SK-N-SH (cell line): Measurements from ENCODE around the gene RAD51B. TPM values are rescaled to one million over a fixed set of nuclear protein-coding genes. Genes with fewer than 3 reads are reported as not detected.
A peak's percentile ranks its signal among the peaks of the same experiment; 100 is the strongest.

ENCODE experiments used
- CTCF ChIA-PET: fragments of 300-600, 350-600 bp; formaldehyde crosslinking; extraction: SDS; loops from one replicate; lab custom pipeline; 2021; lab: Yijun Ruan, JAX
- POLR2A ChIA-PET: fragments of 350-600 bp; sonication (Branson Sonifier 250); formaldehyde crosslinking; extraction: SDS; loops from one replicate; lab custom pipeline; 2020; ENCODE audit warnings: antibody characterized with exemption, inconsistent platforms; lab: Yijun Ruan, JAX
- DNase-seq: peaks from one replicate; pipeline ENCODE4 v3.0.0; 2012
- H2AFZ ChIP-seq: fragments of 200-600 bp; sonication (generic); 2 replicates; pipeline ENCODE4 v1.8.1; 2016; ENCODE audit warnings: antibody characterized with exemption, mild to moderate bottlenecking, low read depth
- H3F3A ChIP-seq: fragments of 200-600 bp; sonication (generic); replicated peaks from 2 replicates; pipeline ENCODE3; 2016; ENCODE audit warnings: antibody characterized with exemption, mild to moderate bottlenecking; ENCODE audit not compliant: insufficient read depth
- H3K27ac ChIP-seq, 2 experiments: fragments of 200-500 bp in 1 of 2; fragments of 200-600 bp in 1 of 2; sonication (Bioruptor generic) in 1 of 2; sonication (generic), shearing (Covaris generic) in 1 of 2; 2 replicates each; pipeline versions ENCODE4 v1.5.1 to v1.6.1; 2014 to 2016; ENCODE audit warnings: low read depth in 2 of 2, inconsistent platforms in 1 of 2, low read length in 1 of 2, mild to moderate bottlenecking in 1 of 2, mixed read lengths in 1 of 2
- H3K27me3 ChIP-seq: fragments of 200-600 bp; sonication (generic), shearing (Covaris generic); 2 replicates; pipeline ENCODE4 v1.6.1; 2016; ENCODE audit warnings: mixed run types; ENCODE audit not compliant: insufficient read depth
- H3K36me3 ChIP-seq, 2 experiments: fragments of 200-500 bp in 1 of 2; fragments of 200-600 bp in 1 of 2; sonication (Bioruptor generic) in 1 of 2; sonication (generic) in 1 of 2; replicated peaks in 1 of 2; 2 replicates each; pipeline versions ENCODE3 to v1.5.1; 2014 to 2016; ENCODE audit warnings: low read length in 1 of 2, mild to moderate bottlenecking in 1 of 2; ENCODE audit not compliant: insufficient read depth in 2 of 2, control insufficient read depth in 1 of 2
- H3K4me1 ChIP-seq, 2 experiments: fragments of 200-500 bp in 1 of 2; fragments of 200-600 bp in 1 of 2; sonication (Bioruptor generic) in 1 of 2; sonication (generic), shearing (Covaris generic) in 1 of 2; 2 replicates each; pipeline versions ENCODE4 v1.5.1 to v1.6.1; 2014 to 2016; ENCODE audit warnings: low read depth in 1 of 2, low read length in 1 of 2, mixed run types in 1 of 2; ENCODE audit not compliant: insufficient read depth in 2 of 2, control insufficient read depth in 1 of 2
- H3K4me2 ChIP-seq: fragments of 200-600 bp; sonication (generic), shearing (Covaris generic); 2 replicates; pipeline ENCODE4 v1.6.1; 2017; ENCODE audit warnings: mixed run types
- H3K4me3 ChIP-seq, 2 experiments: fragments of 200-500 bp in 1 of 2; fragments of 200-600 bp in 1 of 2; sonication (Bioruptor generic) in 1 of 2; sonication (generic), shearing (Covaris generic) in 1 of 2; 2 replicates each; pipeline versions ENCODE4 v1.5.1 to v1.8.1; 2014 to 2016; ENCODE audit warnings: low read depth in 2 of 2, inconsistent platforms in 1 of 2, low read length in 1 of 2, mild to moderate bottlenecking in 1 of 2, mixed read lengths in 1 of 2, moderate library complexity in 1 of 2
- H3K79me2 ChIP-seq: fragments of 200-600 bp; sonication (generic); 2 replicates; pipeline ENCODE4 v1.8.1; 2017; ENCODE audit warnings: mild to moderate bottlenecking; ENCODE audit not compliant: insufficient read depth
- H3K9ac ChIP-seq: fragments of 200-600 bp; sonication (generic); 2 replicates; pipeline ENCODE4 v1.6.1; 2017; ENCODE audit warnings: mixed run types
- H3K9me2 ChIP-seq: fragments of 200-600 bp; sonication (generic); 2 replicates; pipeline ENCODE4 v1.6.1; 2017; ENCODE audit warnings: mixed run types
- H3K9me3 ChIP-seq: fragments of 200-600 bp; sonication (generic); 2 replicates; pipeline ENCODE4 v1.6.1; 2017; ENCODE audit warnings: mixed run types, mild to moderate bottlenecking, moderate library complexity
- H4K20me1 ChIP-seq: fragments of 200-600 bp; sonication (generic); 2 replicates; pipeline ENCODE4 v1.6.1; 2017; ENCODE audit warnings: mild to moderate bottlenecking, mixed run types; ENCODE audit not compliant: insufficient read depth
- ELF1 ChIP-seq: IDR thresholded peaks from 2 replicates; pipeline ENCODE4 v1.4.0; 2012
- FOSL2 ChIP-seq: IDR thresholded peaks from 2 replicates; pipeline ENCODE4 v1.4.0; 2012; ENCODE audit warnings: low read depth, mild to moderate bottlenecking, moderate library complexity, borderline replicate concordance
- GABPA ChIP-seq: IDR thresholded peaks from 2 replicates; pipeline ENCODE4 v1.4.0; 2012; ENCODE audit warnings: low read depth, mild to moderate bottlenecking
- MEF2A ChIP-seq: IDR thresholded peaks from 2 replicates; pipeline ENCODE4 v1.4.0; 2012; ENCODE audit warnings: low read depth, borderline replicate concordance
- MXI1 ChIP-seq: IDR thresholded peaks from 2 replicates; pipeline ENCODE4 v1.6.1; 2012; ENCODE audit warnings: mild to moderate bottlenecking, low read depth, low read length, improper control_type of control experiment
- RXRA ChIP-seq: IDR thresholded peaks from 2 replicates; pipeline ENCODE4 v1.4.0; 2012; ENCODE audit warnings: low read depth, mild to moderate bottlenecking, borderline replicate concordance
- SMC3 ChIP-seq: IDR thresholded peaks from 2 replicates; pipeline ENCODE4 v1.6.1; 2012; ENCODE audit warnings: low read depth, low read length, improper control_type of control experiment
- TCF12 ChIP-seq: IDR thresholded peaks from 2 replicates; pipeline ENCODE4 v1.4.0; 2012
- YY1 ChIP-seq: IDR thresholded peaks from 2 replicates; pipeline ENCODE4 v1.4.0; 2012; ENCODE audit warnings: low read depth, mild to moderate bottlenecking
- WGBS: methylation state at CpG from one replicate; pipeline ENCODE4 v1.1.6; 2017; ENCODE audit warnings: low lambda C conversion rate; 5-methylcytosine and 5-hydroxymethylcytosine counted together
- polyA plus RNA-seq, 3 experiments: library from polyadenylated mRNA; depleted of rRNA; stranded (reverse); fragments of >200 nt; gene quantifications; 2 replicates each; pipeline ENCODE4 v1.2.3, GENCODE V29; 2012
- TF ChIP-seq, protein P1 (sequence below): fragments of 150-350 bp; IDR thresholded peaks from 2 replicates; pipeline ENCODE4 v1.6.1; 2016; ENCODE audit warnings: mild to moderate bottlenecking, low read depth, low read length
- TF ChIP-seq, protein P2 (sequence below): IDR thresholded peaks from 2 replicates; pipeline ENCODE4; 2012
- TF ChIP-seq, protein P3 (sequence below): IDR thresholded peaks from 2 replicates; pipeline ENCODE4 v1.4.0; 2012; ENCODE audit warnings: low read depth, borderline replicate concordance

Gene RAD51B
- polyA plus RNA-seq, 1 of the 3 experiments (the other 2 are of a cell fraction) = 6.0 TPM

DNA sequence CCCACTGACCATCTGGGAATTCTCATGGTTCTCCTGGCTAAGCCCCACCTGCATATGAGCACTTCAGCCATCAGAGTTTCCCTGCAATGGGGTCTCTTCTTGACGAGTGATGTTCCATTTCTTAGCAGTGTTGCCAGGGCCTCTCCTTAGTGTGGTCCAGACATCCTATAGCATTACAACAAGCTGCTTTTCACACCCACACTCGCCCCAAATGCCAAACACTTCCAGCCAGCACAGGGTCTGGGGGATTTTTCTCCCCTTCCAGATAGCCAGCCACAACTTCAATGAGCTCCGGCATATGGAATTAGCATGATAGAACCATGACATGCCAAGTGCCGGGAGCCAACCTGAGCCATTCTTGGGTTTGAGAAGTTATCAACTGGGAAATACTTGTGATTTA is 705.9 kb downstream of the RAD51B start:
- WGBS = 81% methylated on average over 4 of the region's 4 CpGs
- Histone ChIP-seq H3K4me2 (no peak overlapping the region), H2AFZ (no peak overlapping the region), H3K4me3 (no peak overlapping the region), H4K20me1 (no peaks in the 10 kb centered on the region), H3F3A (no peaks in the 10 kb centered on the region), H3K27me3 (no peaks in the 10 kb centered on the region), H3K36me3 (no peaks in the 10 kb centered on the region), H3K9me3 (peaks cover 11% of the 10 kb centered on the region), H3K9me2 (no peaks in the 10 kb centered on the region), H3K27ac (no peak overlapping the region)
- CTCF ChIA-PET = interaction anchor here (1.1 kb wide), 1 partner anchor 263 kb away, joined by 3 read pairs; no protein-coding TSS in a partner anchor
- DNase-seq = no peak
- TF ChIP-seq YY1 (no peak), ELF1 (no peak), TCF12 (no peak), GABPA (no peak), MEF2A (no peak), RXRA (no peak)
- TF ChIP-seq, protein P1, sequence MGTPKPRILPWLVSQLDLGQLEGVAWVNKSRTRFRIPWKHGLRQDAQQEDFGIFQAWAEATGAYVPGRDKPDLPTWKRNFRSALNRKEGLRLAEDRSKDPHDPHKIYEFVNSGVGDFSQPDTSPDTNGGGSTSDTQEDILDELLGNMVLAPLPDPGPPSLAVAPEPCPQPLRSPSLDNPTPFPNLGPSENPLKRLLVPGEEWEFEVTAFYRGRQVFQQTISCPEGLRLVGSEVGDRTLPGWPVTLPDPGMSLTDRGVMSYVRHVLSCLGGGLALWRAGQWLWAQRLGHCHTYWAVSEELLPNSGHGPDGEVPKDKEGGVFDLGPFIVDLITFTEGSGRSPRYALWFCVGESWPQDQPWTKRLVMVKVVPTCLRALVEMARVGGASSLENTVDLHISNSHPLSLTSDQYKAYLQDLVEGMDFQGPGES = no peak
- TF ChIP-seq, all 33 proteins: peak for 0
- Histone ChIP-seq H3K9ac (no peak overlapping the region), H3K79me2 (no peaks in the 10 kb centered on the region), H3K4me1 (peaks cover 6 to 9% of the 10 kb centered on the region in 2 experiments; a peak in 1 of 4 replicates)
- POLR2A ChIA-PET = no interaction called here

DNA sequence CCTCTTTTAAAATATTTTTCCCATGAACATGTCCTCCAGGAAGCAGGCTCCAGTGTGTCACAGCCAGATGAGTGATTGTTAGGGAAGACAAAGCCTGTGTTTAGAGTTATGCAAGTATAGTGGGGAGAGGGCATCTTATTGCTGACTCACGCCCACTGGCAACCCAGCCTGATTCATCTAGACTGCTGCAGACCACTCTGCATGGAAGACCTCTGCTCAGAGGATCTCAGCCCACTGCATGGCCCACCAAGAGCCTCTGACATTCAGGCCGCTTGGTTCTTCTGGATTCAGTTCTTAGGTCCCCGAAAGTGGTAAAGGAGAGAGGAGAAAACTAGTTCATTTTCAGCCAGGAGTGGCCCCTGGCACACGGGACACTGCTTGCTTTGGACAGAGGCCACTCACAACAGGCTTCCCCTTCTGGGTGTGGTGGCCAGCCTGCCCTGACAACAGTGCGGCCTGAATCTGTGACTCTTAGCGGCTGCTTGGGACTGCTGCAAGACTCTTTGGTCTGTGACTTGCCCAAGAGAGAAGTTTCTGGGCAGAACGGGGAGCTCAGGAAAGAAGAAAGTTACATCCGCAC is 707.0 kb downstream of the RAD51B start:
- POLR2A ChIA-PET = no interaction called here
- CTCF ChIA-PET = no interaction called here
- H3K4me2 ChIP-seq = no peak overlapping the region

More for the DNA sequence above, 707.0 kb downstream of the RAD51B start:
- Histone ChIP-seq H3K36me3 (no peaks in the 10 kb centered on the region), H3K9me3 (peaks cover 20% of the 10 kb centered on the region), H3K27ac (no peak overlapping the region), H3K9me2 (no peaks in the 10 kb centered on the region), H4K20me1 (no peaks in the 10 kb centered on the region), H3K4me1 (peaks cover 6 to 9% of the 10 kb centered on the region in 2 experiments; a peak in 1 of 4 replicates), H3F3A (no peaks in the 10 kb centered on the region), H3K27me3 (no peaks in the 10 kb centered on the region), H3K9ac (no peak overlapping the region), H2AFZ (no peak overlapping the region), H3K4me3 (no peak overlapping the region), H3K79me2 (no peaks in the 10 kb centered on the region)
- WGBS = 87% methylated on average over 8 of the region's 8 CpGs
- no peak for DNase-seq
- TF ChIP-seq MEF2A = no peak
- TF ChIP-seq, protein P2, sequence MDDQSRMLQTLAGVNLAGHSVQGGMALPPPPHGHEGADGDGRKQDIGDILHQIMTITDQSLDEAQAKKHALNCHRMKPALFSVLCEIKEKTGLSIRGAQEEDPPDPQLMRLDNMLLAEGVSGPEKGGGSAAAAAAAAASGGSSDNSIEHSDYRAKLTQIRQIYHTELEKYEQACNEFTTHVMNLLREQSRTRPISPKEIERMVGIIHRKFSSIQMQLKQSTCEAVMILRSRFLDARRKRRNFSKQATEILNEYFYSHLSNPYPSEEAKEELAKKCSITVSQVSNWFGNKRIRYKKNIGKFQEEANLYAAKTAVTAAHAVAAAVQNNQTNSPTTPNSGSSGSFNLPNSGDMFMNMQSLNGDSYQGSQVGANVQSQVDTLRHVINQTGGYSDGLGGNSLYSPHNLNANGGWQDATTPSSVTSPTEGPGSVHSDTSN = 0 out of 2 replicates have a peak, but pooled peaks have one; percentile 14
- TF ChIP-seq FOSL2 = no peak
- TF ChIP-seq, protein P3, sequence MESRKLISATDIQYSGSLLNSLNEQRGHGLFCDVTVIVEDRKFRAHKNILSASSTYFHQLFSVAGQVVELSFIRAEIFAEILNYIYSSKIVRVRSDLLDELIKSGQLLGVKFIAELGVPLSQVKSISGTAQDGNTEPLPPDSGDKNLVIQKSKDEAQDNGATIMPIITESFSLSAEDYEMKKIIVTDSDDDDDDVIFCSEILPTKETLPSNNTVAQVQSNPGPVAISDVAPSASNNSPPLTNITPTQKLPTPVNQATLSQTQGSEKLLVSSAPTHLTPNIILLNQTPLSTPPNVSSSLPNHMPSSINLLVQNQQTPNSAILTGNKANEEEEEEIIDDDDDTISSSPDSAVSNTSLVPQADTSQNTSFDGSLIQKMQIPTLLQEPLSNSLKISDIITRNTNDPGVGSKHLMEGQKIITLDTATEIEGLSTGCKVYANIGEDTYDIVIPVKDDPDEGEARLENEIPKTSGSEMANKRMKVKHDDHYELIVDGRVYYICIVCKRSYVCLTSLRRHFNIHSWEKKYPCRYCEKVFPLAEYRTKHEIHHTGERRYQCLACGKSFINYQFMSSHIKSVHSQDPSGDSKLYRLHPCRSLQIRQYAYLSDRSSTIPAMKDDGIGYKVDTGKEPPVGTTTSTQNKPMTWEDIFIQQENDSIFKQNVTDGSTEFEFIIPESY = no peak
- no peak for TF ChIP-seq SMC3
- TF ChIP-seq MXI1 = no peak
